ENCODE data around the gene HIP1R.

DNA sequence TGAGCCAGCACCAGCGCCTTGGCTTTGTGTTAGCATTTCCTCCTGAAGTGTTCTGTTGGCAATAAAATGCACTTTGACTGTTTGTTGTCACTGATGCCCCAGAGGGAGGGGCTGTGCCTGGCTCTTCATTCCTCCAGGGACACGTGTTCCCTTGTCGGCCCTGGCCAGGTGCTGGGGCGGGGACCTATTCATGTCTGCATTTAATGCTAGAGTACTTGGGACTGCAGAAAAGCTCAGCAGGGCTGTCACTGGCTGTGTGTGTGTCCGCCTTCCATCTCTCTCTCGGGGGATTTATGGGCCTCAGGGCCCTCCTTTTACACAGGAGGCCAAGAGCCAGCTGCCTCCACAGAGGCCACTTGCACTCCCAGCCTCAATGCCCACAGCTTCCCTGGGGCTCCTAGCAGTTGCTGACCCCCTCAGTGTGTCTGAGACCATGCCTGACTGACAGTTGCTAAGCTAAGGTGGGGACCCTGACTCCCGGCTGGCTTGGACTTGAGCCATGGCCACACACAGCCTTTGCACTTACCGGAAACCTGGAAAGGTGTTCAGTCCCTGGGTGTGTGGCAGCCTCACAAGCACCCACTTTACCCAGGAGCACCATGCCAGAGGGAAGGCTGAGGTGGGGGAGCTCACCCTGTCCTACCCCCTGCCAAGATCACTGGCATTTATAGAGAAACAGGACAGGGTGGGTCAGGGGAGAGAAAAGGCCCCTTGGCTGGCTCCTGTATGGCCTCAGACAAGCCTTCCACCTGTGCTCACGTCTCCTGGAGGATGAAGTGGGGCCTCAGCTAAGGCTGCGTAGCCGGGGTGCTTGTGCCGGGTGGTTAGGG, 27.8 kb downstream of the HIP1R start:
- TF ChIP-seq, protein P1, sequence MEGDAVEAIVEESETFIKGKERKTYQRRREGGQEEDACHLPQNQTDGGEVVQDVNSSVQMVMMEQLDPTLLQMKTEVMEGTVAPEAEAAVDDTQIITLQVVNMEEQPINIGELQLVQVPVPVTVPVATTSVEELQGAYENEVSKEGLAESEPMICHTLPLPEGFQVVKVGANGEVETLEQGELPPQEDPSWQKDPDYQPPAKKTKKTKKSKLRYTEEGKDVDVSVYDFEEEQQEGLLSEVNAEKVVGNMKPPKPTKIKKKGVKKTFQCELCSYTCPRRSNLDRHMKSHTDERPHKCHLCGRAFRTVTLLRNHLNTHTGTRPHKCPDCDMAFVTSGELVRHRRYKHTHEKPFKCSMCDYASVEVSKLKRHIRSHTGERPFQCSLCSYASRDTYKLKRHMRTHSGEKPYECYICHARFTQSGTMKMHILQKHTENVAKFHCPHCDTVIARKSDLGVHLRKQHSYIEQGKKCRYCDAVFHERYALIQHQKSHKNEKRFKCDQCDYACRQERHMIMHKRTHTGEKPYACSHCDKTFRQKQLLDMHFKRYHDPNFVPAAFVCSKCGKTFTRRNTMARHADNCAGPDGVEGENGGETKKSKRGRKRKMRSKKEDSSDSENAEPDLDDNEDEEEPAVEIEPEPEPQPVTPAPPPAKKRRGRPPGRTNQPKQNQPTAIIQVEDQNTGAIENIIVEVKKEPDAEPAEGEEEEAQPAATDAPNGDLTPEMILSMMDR (IDR thresholded peaks at IDR 0.05; ENCODE audit: insufficient read depth, low read depth, low read length), result no peak
- TF ChIP-seq EZH2 (IDR thresholded peaks at IDR 0.05; ENCODE audit: insufficient read depth, low read length), result no peak

Measured in astrocyte (in vitro differentiated cells and primary cell).